ENCODE data around the gene CNTNAP5.

The CNTNAP5 gene

GRCh38 chr2:124625561-124625960, 600.5 kb downstream of the CNTNAP5 start:
- TF ChIP-seq YY1 (IDR thresholded peaks at IDR 0.05; ENCODE audit: insufficient read depth, insufficient read length), result no peak
- TF ChIP-seq ZNF274 (IDR thresholded peaks at IDR 0.05; ENCODE audit: low read depth, low read length), result no peak
- no peak for TF ChIP-seq SUZ12 (IDR thresholded peaks at IDR 0.05; ENCODE audit: extremely low read depth, insufficient read depth, insufficient read length)
- no peak overlapping the region for H3K4me3 ChIP-seq (ENCODE audit: insufficient read length, low read depth)
- no peaks in the 10 kb centered on the region for H3K27me3 ChIP-seq (ENCODE audit: insufficient read depth, insufficient read length)
- H3K9me3 ChIP-seq (ENCODE audit: insufficient read depth, low read length), result no peaks in the 10 kb centered on the region
- no peak for DNase-seq (ENCODE audit: low read depth, low spot score)
- H3K4me1 ChIP-seq (ENCODE audit: insufficient read depth, insufficient read length), result no peaks in the 10 kb centered on the region
- no peak overlapping the region for H3K9ac ChIP-seq (ENCODE audit: insufficient read length, low read depth)
- H3K36me3 ChIP-seq (ENCODE audit: insufficient read depth, insufficient read length, low read length), result no peaks in the 10 kb centered on the region

- Histone ChIP-seq H3K4me3 (ENCODE audit: insufficient read length, low read depth) (no peak overlapping the region), H3K9me3 (ENCODE audit: insufficient read depth, low read length) (no peaks in the 10 kb centered on the region), H3K9ac (ENCODE audit: insufficient read length, low read depth) (no peak overlapping the region), H3K4me1 (ENCODE audit: insufficient read depth, insufficient read length) (no peaks in the 10 kb centered on the region), H3K36me3 (ENCODE audit: insufficient read depth, insufficient read length, low read length) (no peaks in the 10 kb centered on the region), H3K27me3 (ENCODE audit: insufficient read depth, insufficient read length) (no peaks in the 10 kb centered on the region)
- TF ChIP-seq YY1 (IDR thresholded peaks at IDR 0.05; ENCODE audit: insufficient read depth, insufficient read length) (no peak), ZNF274 (IDR thresholded peaks at IDR 0.05; ENCODE audit: low read depth, low read length) (no peak), SUZ12 (IDR thresholded peaks at IDR 0.05; ENCODE audit: extremely low read depth, insufficient read depth, insufficient read length) (no peak)
- DNase-seq (ENCODE audit: low read depth, low spot score), result no peak
Measured at GRCh38 chr2:124626993-124627392, 601.9 kb downstream of the CNTNAP5 start.

GRCh38 chr2:124633812-124634211, 608.7 kb downstream of the CNTNAP5 start:
- DNase-seq (ENCODE audit: low read depth, low spot score), result peak; percentile 55
- Histone ChIP-seq H3K9ac (ENCODE audit: insufficient read length, low read depth) (no peak overlapping the region), H3K9me3 (ENCODE audit: insufficient read depth, low read length) (peaks cover 15% of the 10 kb centered on the region; the same call in 1 of the 2 replicates), H3K4me3 (ENCODE audit: insufficient read length, low read depth) (no peak overlapping the region), H3K36me3 (ENCODE audit: insufficient read depth, insufficient read length, low read length) (no peaks in the 10 kb centered on the region), H3K27me3 (ENCODE audit: insufficient read depth, insufficient read length) (no peaks in the 10 kb centered on the region), H3K4me1 (ENCODE audit: insufficient read depth, insufficient read length) (no peaks in the 10 kb centered on the region)
- TF ChIP-seq ZNF274 (IDR thresholded peaks at IDR 0.05; ENCODE audit: low read depth, low read length) (no peak), SUZ12 (IDR thresholded peaks at IDR 0.05; ENCODE audit: extremely low read depth, insufficient read depth, insufficient read length) (no peak), YY1 (IDR thresholded peaks at IDR 0.05; ENCODE audit: insufficient read depth, insufficient read length) (no peak)

- Histone ChIP-seq H3K27me3 (ENCODE audit: insufficient read depth, insufficient read length) (no peaks in the 10 kb centered on the region), H3K4me3 (ENCODE audit: insufficient read length, low read depth) (no peak overlapping the region), H3K9ac (ENCODE audit: insufficient read length, low read depth) (no peak overlapping the region), H3K9me3 (ENCODE audit: insufficient read depth, low read length) (peaks cover 4% of the 10 kb centered on the region; the same call in 1 of the 2 replicates), H3K36me3 (ENCODE audit: insufficient read depth, insufficient read length, low read length) (no peaks in the 10 kb centered on the region), H3K4me1 (ENCODE audit: insufficient read depth, insufficient read length) (no peaks in the 10 kb centered on the region)
- DNase-seq (ENCODE audit: low read depth, low spot score), result no peak
- TF ChIP-seq YY1 (IDR thresholded peaks at IDR 0.05; ENCODE audit: insufficient read depth, insufficient read length) (no peak), SUZ12 (IDR thresholded peaks at IDR 0.05; ENCODE audit: extremely low read depth, insufficient read depth, insufficient read length) (no peak), ZNF274 (IDR thresholded peaks at IDR 0.05; ENCODE audit: low read depth, low read length) (no peak)
Measured at GRCh38 chr2:124639524-124639923, 614.4 kb downstream of the CNTNAP5 start.

GRCh38 chr2:124640221-124640750, 615.2 kb downstream of the CNTNAP5 start:
- Histone ChIP-seq H3K4me1 (ENCODE audit: insufficient read depth, insufficient read length) (no peaks in the 10 kb centered on the region), H3K9ac (ENCODE audit: insufficient read length, low read depth) (no peak overlapping the region), H3K36me3 (ENCODE audit: insufficient read depth, insufficient read length, low read length) (no peaks in the 10 kb centered on the region), H3K27me3 (ENCODE audit: insufficient read depth, insufficient read length) (no peaks in the 10 kb centered on the region), H3K4me3 (ENCODE audit: insufficient read length, low read depth) (no peak overlapping the region), H3K9me3 (ENCODE audit: insufficient read depth, low read length) (peaks cover 4% of the 10 kb centered on the region; the same call in 1 of the 2 replicates)
- TF ChIP-seq ZNF274 (IDR thresholded peaks at IDR 0.05; ENCODE audit: low read depth, low read length) (no peak), YY1 (IDR thresholded peaks at IDR 0.05; ENCODE audit: insufficient read depth, insufficient read length) (no peak), SUZ12 (IDR thresholded peaks at IDR 0.05; ENCODE audit: extremely low read depth, insufficient read depth, insufficient read length) (no peak)
- DNase-seq (ENCODE audit: low read depth, low spot score), result no peak

- H3K4me3 ChIP-seq (ENCODE audit: insufficient read length, low read depth), result no peak overlapping the region
- H3K9ac ChIP-seq (ENCODE audit: insufficient read length, low read depth), result no peak overlapping the region
- TF ChIP-seq SUZ12 (IDR thresholded peaks at IDR 0.05; ENCODE audit: extremely low read depth, insufficient read depth, insufficient read length) (no peak), ZNF274 (IDR thresholded peaks at IDR 0.05; ENCODE audit: low read depth, low read length) (no peak), YY1 (IDR thresholded peaks at IDR 0.05; ENCODE audit: insufficient read depth, insufficient read length) (no peak)
- no peak for DNase-seq (ENCODE audit: low read depth, low spot score)
- H3K9me3 ChIP-seq (ENCODE audit: insufficient read depth, low read length), result no peaks in the 10 kb centered on the region
- no peaks in the 10 kb centered on the region for H3K36me3 ChIP-seq (ENCODE audit: insufficient read depth, insufficient read length, low read length)
- no peaks in the 10 kb centered on the region for H3K4me1 ChIP-seq (ENCODE audit: insufficient read depth, insufficient read length)
- H3K27me3 ChIP-seq (ENCODE audit: insufficient read depth, insufficient read length), result no peaks in the 10 kb centered on the region
Measured at GRCh38 chr2:124646166-124646815, 621.2 kb downstream of the CNTNAP5 start.

- H3K9ac ChIP-seq (ENCODE audit: insufficient read length, low read depth), result no peak overlapping the region
- no peaks in the 10 kb centered on the region for H3K27me3 ChIP-seq (ENCODE audit: insufficient read depth, insufficient read length)
- no peaks in the 10 kb centered on the region for H3K4me1 ChIP-seq (ENCODE audit: insufficient read depth, insufficient read length)
- no peak for TF ChIP-seq YY1 (IDR thresholded peaks at IDR 0.05; ENCODE audit: insufficient read depth, insufficient read length)
- TF ChIP-seq ZNF274 (IDR thresholded peaks at IDR 0.05; ENCODE audit: low read depth, low read length), result no peak
- TF ChIP-seq SUZ12 (IDR thresholded peaks at IDR 0.05; ENCODE audit: extremely low read depth, insufficient read depth, insufficient read length), result no peak
- H3K9me3 ChIP-seq (ENCODE audit: insufficient read depth, low read length), result no peaks in the 10 kb centered on the region
- no peaks in the 10 kb centered on the region for H3K36me3 ChIP-seq (ENCODE audit: insufficient read depth, insufficient read length, low read length)
- no peak overlapping the region for H3K4me3 ChIP-seq (ENCODE audit: insufficient read length, low read depth)
- DNase-seq (ENCODE audit: low read depth, low spot score), result no peak
Measured at GRCh38 chr2:124647245-124647644, 622.2 kb downstream of the CNTNAP5 start.
